Trophoblast cell (in vitro differentiated cells and primary cell): ENCODE results near the gene LMF1.

Experiments used
- DNase-seq, 2 donors: peaks; one replicate each; pipeline ENCODE4 v3.0.0-alpha.2; 2016
- H2AFZ ChIP-seq: 2 replicates; pipeline ENCODE4 v1.6.1; 2013; ENCODE audit warnings: low read length, moderate library complexity, mild to moderate bottlenecking; ENCODE audit not compliant: insufficient read depth, poor library complexity
- H2AK5ac ChIP-seq: 2 replicates; pipeline ENCODE4 v1.6.1; 2013; ENCODE audit warnings: mild to moderate bottlenecking, low read length
- H2BK120ac ChIP-seq: 2 replicates; pipeline ENCODE4 v1.6.1; 2013; ENCODE audit warnings: low read length, mild to moderate bottlenecking, moderate library complexity; ENCODE audit not compliant: insufficient read depth, poor library complexity
- H2BK12ac ChIP-seq: 2 replicates; pipeline ENCODE4 v1.6.1; 2013; ENCODE audit warnings: mild to moderate bottlenecking, low read length, moderate library complexity
- H2BK5ac ChIP-seq: 2 replicates; pipeline ENCODE4 v1.6.1; 2013; ENCODE audit warnings: low read length, low read depth, moderate library complexity, mild to moderate bottlenecking; ENCODE audit not compliant: poor library complexity
- H3K14ac ChIP-seq: 2 replicates; pipeline ENCODE4 v1.6.1; 2013; ENCODE audit warnings: mild to moderate bottlenecking, low read length
- H3K18ac ChIP-seq: 2 replicates; pipeline ENCODE4 v1.6.1; 2013; ENCODE audit warnings: mild to moderate bottlenecking, low read length
- H3K23ac ChIP-seq: 2 replicates; pipeline ENCODE4 v1.6.1; 2013; ENCODE audit warnings: low read length
- H3K27ac ChIP-seq: 2 replicates; pipeline ENCODE4 v1.5.1; 2013; ENCODE audit warnings: low read depth, mild to moderate bottlenecking, inconsistent platforms, low read length, moderate library complexity
- H3K27me3 ChIP-seq: 2 replicates; pipeline ENCODE4 v1.6.1; 2013; ENCODE audit warnings: inconsistent platforms, mild to moderate bottlenecking, low read length, moderate library complexity; ENCODE audit not compliant: insufficient read depth
- H3K36me3 ChIP-seq, 2 experiments: 1 replicate in 1 of 2; 2 replicates in 1 of 2; pipeline ENCODE4 v1.6.1; 2013; ENCODE audit warnings: low read length in 2 of 2, mild to moderate bottlenecking in 2 of 2, moderate library complexity in 1 of 2; ENCODE audit not compliant: insufficient read depth in 2 of 2, control insufficient read depth in 1 of 2
- H3K4ac ChIP-seq: 2 replicates; pipeline ENCODE4 v1.6.1; 2013; ENCODE audit warnings: low read depth, mild to moderate bottlenecking, low read length, moderate library complexity
- H3K4me1 ChIP-seq, 2 experiments: 1 replicate in 1 of 2; 2 replicates in 1 of 2; pipeline ENCODE4 v1.6.1; 2013; ENCODE audit warnings: low read length in 2 of 2, mild to moderate bottlenecking in 2 of 2, moderate library complexity in 1 of 2; ENCODE audit not compliant: insufficient read depth in 2 of 2, control insufficient read depth in 1 of 2
- H3K4me2 ChIP-seq: 2 replicates; pipeline ENCODE4 v1.6.1; 2013; ENCODE audit warnings: inconsistent platforms, mild to moderate bottlenecking, low read length, moderate library complexity
- H3K4me3 ChIP-seq: 2 replicates; pipeline ENCODE4 v1.5.1; 2013; ENCODE audit warnings: mild to moderate bottlenecking, low read depth, low read length, inconsistent platforms
- H3K79me1 ChIP-seq: one replicate; pipeline ENCODE4 v1.6.1; 2013; ENCODE audit warnings: low read length
- H3K79me2 ChIP-seq: 2 replicates; pipeline ENCODE4 v1.6.1; 2013; ENCODE audit warnings: low read length, mild to moderate bottlenecking; ENCODE audit not compliant: control insufficient read depth, insufficient read depth, poor library complexity
- H3K9ac ChIP-seq: 2 replicates; pipeline ENCODE4 v1.6.1; 2013; ENCODE audit warnings: mild to moderate bottlenecking, low read length
- H3K9me3 ChIP-seq: 2 replicates; pipeline ENCODE4 v1.6.1; 2013; ENCODE audit warnings: low read depth, mild to moderate bottlenecking, control low read depth, inconsistent platforms, low read length; ENCODE audit not compliant: insufficient read depth
- H4K12ac ChIP-seq: 2 replicates; pipeline ENCODE4 v1.6.1; 2013; ENCODE audit warnings: low read depth, mild to moderate bottlenecking, low read length, moderate library complexity
- H4K8ac ChIP-seq: 2 replicates; pipeline ENCODE4 v1.6.1; 2013; ENCODE audit warnings: low read depth, mild to moderate bottlenecking, low read length, moderate library complexity
- H4K91ac ChIP-seq: one replicate; pipeline ENCODE4 v1.6.1; 2013; ENCODE audit warnings: low read depth, mild to moderate bottlenecking, low read length, moderate library complexity
- WGBS: extraction: QIAGEN DNeasy Blood & Tissue Kit; methylation state at CpG from one replicate; pipeline ENCODE4 v1.1.7; 2013; ENCODE audit warnings: missing lambda C conversion rate; ENCODE audit not compliant: insufficient read length, insufficient coverage; ENCODE audit errors: extremely low coverage; 5-methylcytosine and 5-hydroxymethylcytosine counted together

Gene LMF1

DNA sequence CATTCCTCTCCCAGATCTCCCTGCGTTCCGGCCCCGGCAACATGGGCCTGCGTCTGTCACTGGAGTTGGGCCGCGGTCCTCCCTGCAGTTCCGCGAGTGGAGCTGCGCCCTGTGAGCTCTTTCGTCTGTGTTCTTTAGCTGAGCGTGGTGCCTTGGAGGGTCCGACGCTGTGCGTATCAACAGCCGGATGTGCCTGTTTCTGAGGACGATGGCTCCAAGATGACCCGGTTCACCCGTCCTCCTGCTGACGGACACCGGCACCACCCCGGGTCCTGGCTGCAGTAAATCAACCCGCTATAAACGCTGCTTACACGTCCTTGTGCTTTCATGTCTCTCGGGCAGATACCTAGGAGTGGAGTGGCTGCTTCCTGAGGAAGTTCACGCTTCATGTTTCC lies 125.4 kb downstream of the LMF1 start:
- Histone ChIP-seq H3K27me3 (no peaks in the 10 kb centered on the region), H2AFZ (no peak overlapping the region), H3K79me2 (no peaks in the 10 kb centered on the region), H3K18ac (no peak overlapping the region), H3K79me1 (no peaks in the 10 kb centered on the region), H3K14ac (no peak overlapping the region), H2AK5ac (no peak overlapping the region), H3K23ac (no peak overlapping the region), H3K4me3 (no peak overlapping the region), H3K4me1 (no peaks in the 10 kb centered on the region), H4K91ac (no peak overlapping the region), H4K12ac (no peak overlapping the region), H2BK12ac (no peak overlapping the region), H3K4ac (no peak overlapping the region), H3K36me3 (no peaks in the 10 kb centered on the region), H4K8ac (no peak overlapping the region), H2BK5ac (no peak overlapping the region), H3K4me2 (no peak overlapping the region), H3K9ac (no peak overlapping the region), H3K9me3 (peaks cover 61% of the 10 kb centered on the region), H3K27ac (no peak overlapping the region), H2BK120ac (no peak overlapping the region)
- WGBS = no CpG with 5 or more reads among the region's 26 CpGs
- no peak for DNase-seq

- no peak overlapping the region for H3K9ac ChIP-seq
- no peak overlapping the region for H3K27ac ChIP-seq
- no peak overlapping the region for H2AFZ ChIP-seq
- no peak overlapping the region for H2BK5ac ChIP-seq
- H3K79me2 ChIP-seq = no peaks in the 10 kb centered on the region
- no peak overlapping the region for H4K8ac ChIP-seq
- no peak overlapping the region for H2BK120ac ChIP-seq
- no peak overlapping the region for H3K23ac ChIP-seq
- H3K79me1 ChIP-seq = no peaks in the 10 kb centered on the region
- H4K12ac ChIP-seq = no peak overlapping the region
- no peaks in the 10 kb centered on the region for H3K36me3 ChIP-seq
- no peak overlapping the region for H3K4me2 ChIP-seq
- H3K4ac ChIP-seq = no peak overlapping the region
- H3K4me1 ChIP-seq = no peaks in the 10 kb centered on the region
- no peak overlapping the region for H3K14ac ChIP-seq
- DNase-seq = no peak
- H3K27me3 ChIP-seq = no peaks in the 10 kb centered on the region
- H2BK12ac ChIP-seq = no peak overlapping the region
- no peak overlapping the region for H4K91ac ChIP-seq
- WGBS = no CpG with 5 or more reads among the region's 48 CpGs
- H3K4me3 ChIP-seq = no peak overlapping the region
- peaks cover 61% of the 10 kb centered on the region for H3K9me3 ChIP-seq
- no peak overlapping the region for H2AK5ac ChIP-seq
- H3K18ac ChIP-seq = no peak overlapping the region
Observed at GRCh38 chr16:844638-845350, 126.0 kb downstream of the LMF1 start.

GRCh38 chr16:843771-844170 lies 127.0 kb downstream of the LMF1 start:
- Histone ChIP-seq H3K27me3 (no peaks in the 10 kb centered on the region), H3K14ac (no peak overlapping the region), H3K4me1 (no peaks in the 10 kb centered on the region), H3K23ac (no peak overlapping the region), H4K8ac (no peak overlapping the region), H3K4me2 (no peak overlapping the region), H3K9me3 (peaks cover 62% of the 10 kb centered on the region), H3K18ac (no peak overlapping the region), H2AFZ (no peak overlapping the region), H4K12ac (no peak overlapping the region), H4K91ac (no peak overlapping the region), H2BK5ac (no peak overlapping the region), H2BK120ac (no peak overlapping the region), H3K79me1 (no peaks in the 10 kb centered on the region), H2AK5ac (no peak overlapping the region), H3K9ac (no peak overlapping the region), H3K27ac (no peak overlapping the region), H3K4ac (no peak overlapping the region), H3K4me3 (no peak overlapping the region), H3K79me2 (no peaks in the 10 kb centered on the region), H2BK12ac (no peak overlapping the region), H3K36me3 (no peaks in the 10 kb centered on the region)
- no peak for DNase-seq
- WGBS = no CpG with 5 or more reads among the region's 20 CpGs

DNA sequence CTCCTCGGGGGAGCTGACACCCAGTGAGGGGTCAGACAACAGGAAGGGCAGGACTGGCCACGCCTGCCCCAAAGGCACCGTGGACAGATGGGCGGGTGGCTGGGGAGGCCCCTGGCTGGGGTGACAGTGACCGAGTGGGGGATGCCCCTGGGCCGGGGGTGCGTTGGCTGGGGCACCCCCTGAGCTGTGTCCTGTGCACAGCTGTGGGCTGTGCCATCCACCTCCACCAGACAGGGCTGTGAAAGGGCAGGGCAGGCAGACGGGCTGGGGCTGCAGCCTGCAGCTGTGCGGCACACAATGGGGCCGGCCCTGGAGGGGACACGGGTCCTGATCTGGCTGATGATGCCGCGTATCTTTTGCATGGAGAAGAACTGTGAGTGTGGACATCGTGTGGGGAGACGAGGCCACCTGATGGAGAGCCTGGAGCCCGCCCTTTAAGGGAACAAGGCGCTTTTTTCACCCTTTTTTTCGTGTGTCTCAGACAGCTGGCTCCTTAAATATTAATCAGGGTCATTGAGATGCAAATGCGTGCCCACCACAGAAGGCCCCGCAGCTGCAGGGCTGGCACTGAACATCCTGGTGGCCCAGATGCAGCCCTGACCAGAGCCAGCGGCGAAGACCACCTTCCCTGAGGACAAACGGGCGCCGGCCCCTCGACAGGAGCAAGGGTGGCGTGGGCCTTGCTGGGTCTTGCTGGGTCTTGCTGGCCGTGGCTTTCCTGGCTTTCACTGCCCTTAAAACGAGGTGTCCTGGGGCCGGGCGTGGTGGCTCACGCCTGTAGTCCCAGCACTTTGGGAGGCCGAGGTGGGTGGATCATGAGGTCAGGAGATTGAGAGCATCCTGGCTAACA lies 127.8 kb downstream of the LMF1 start:
- Histone ChIP-seq H3K36me3 (no peaks in the 10 kb centered on the region), H3K4me2 (no peak overlapping the region), H3K79me1 (no peaks in the 10 kb centered on the region), H2BK120ac (no peak overlapping the region), H4K8ac (no peak overlapping the region), H3K27ac (no peak overlapping the region), H3K9ac (no peak overlapping the region), H2AFZ (no peak overlapping the region), H4K91ac (no peak overlapping the region), H3K4me1 (no peaks in the 10 kb centered on the region), H2AK5ac (no peak overlapping the region), H3K27me3 (no peaks in the 10 kb centered on the region), H3K23ac (no peak overlapping the region), H3K4ac (no peak overlapping the region), H4K12ac (no peak overlapping the region), H3K18ac (no peak overlapping the region), H3K14ac (no peak overlapping the region), H3K79me2 (no peaks in the 10 kb centered on the region), H2BK12ac (no peak overlapping the region), H3K4me3 (no peak overlapping the region), H2BK5ac (no peak overlapping the region), H3K9me3 (peaks cover 54% of the 10 kb centered on the region)
- WGBS = no CpG with 5 or more reads among the region's 33 CpGs
- DNase-seq = no peak
